ENCODE data around the gene LIN7A. TPM values are rescaled to one million over a fixed set of nuclear protein-coding genes. Genes with fewer than 3 reads are reported as not detected.

LIN7A gene
- total and polyA plus RNA-seq, 4 donors = 6.0 to 20.6 (median 9.1) TPM

GRCh38 chr12:80864046-80864735, 73.5 kb downstream of the LIN7A start:
- H3K4me3 ChIP-seq (ENCODE audit: low read depth in 1 of 3, low read length in 3 of 3) = no peak overlapping the region
- peaks cover 0 to 3% (median 0%) of the 10 kb centered on the region in 4 donors for H3K4me1 ChIP-seq (ENCODE audit: control insufficient read depth in 4 of 4, insufficient read depth in 4 of 4, low read length in 3 of 4)
- H3K9me3 ChIP-seq (ENCODE audit: control insufficient read depth in 4 of 4, low read length in 3 of 4) = no peaks in the 10 kb centered on the region
- DNase-seq (ENCODE audit: low spot score) = no peak
- no peaks in the 10 kb centered on the region for H3K36me3 ChIP-seq (ENCODE audit: control insufficient read depth in 4 of 4, insufficient read depth in 3 of 4, low read depth in 1 of 4, low read length in 3 of 4)
- no peak overlapping the region for H3K27ac ChIP-seq (ENCODE audit: low read depth in 1 of 2, low read length in 2 of 2)
- no peaks in the 10 kb centered on the region for H3K27me3 ChIP-seq (ENCODE audit: control insufficient read depth in 4 of 4, insufficient read depth in 4 of 4, low read length in 3 of 4)
- no peak for TF ChIP-seq TAF1 (conservative IDR thresholded peaks at IDR 0.05)
- TF ChIP-seq FOXA2 (IDR thresholded peaks at IDR 0.05) = no peak
- TF ChIP-seq NR2F2 (IDR thresholded peaks at IDR 0.05) = peak; percentile 11
- TF ChIP-seq SP1 (IDR thresholded peaks at IDR 0.05) = peak; percentile 6
- H3K9ac ChIP-seq (ENCODE audit: low read depth in 1 of 2, low read length in 2 of 2) = no peak overlapping the region
- WGBS = 88% methylated on average over 4 of the region's 4 CpGs

GRCh38 chr12:80862531-80862930, 75.2 kb downstream of the LIN7A start:
- no peaks in the 10 kb centered on the region for H3K4me1 ChIP-seq (ENCODE audit: control insufficient read depth in 4 of 4, insufficient read depth in 4 of 4, low read length in 3 of 4)
- 89% methylated on average over 4 of the region's 4 CpGs for WGBS
- no peak overlapping the region for H3K9ac ChIP-seq (ENCODE audit: low read depth in 1 of 2, low read length in 2 of 2)
- no peaks in the 10 kb centered on the region for H3K36me3 ChIP-seq (ENCODE audit: control insufficient read depth in 4 of 4, insufficient read depth in 3 of 4, low read depth in 1 of 4, low read length in 3 of 4)
- H3K4me3 ChIP-seq (ENCODE audit: low read depth in 1 of 3, low read length in 3 of 3) = no peak overlapping the region
- H3K9me3 ChIP-seq (ENCODE audit: control insufficient read depth in 4 of 4, low read length in 3 of 4) = no peaks in the 10 kb centered on the region
- H3K27me3 ChIP-seq (ENCODE audit: control insufficient read depth in 4 of 4, insufficient read depth in 4 of 4, low read length in 3 of 4) = no peaks in the 10 kb centered on the region
- DNase-seq (ENCODE audit: low spot score) = no peak
- TF ChIP-seq HNF4A (conservative IDR thresholded peaks at IDR 0.05) = no peak
- no peak for TF ChIP-seq REST (IDR thresholded peaks at IDR 0.05)
- TF ChIP-seq TAF1 (conservative IDR thresholded peaks at IDR 0.05) = no peak
- TF ChIP-seq RAD21 (IDR thresholded peaks at IDR 0.05) = no peak
- TF ChIP-seq SP1 (IDR thresholded peaks at IDR 0.05) = no peak
- no peak for TF ChIP-seq JUND (IDR thresholded peaks at IDR 0.05)
- no peak for TF ChIP-seq CTCF (IDR thresholded peaks at IDR 0.05; ENCODE audit: low read depth, low read length, missing input control)
- no peak for TF ChIP-seq ATF3 (IDR thresholded peaks at IDR 0.05)
- no peak for TF ChIP-seq YY1 (IDR thresholded peaks at IDR 0.05)
- TF ChIP-seq FOXA2 (IDR thresholded peaks at IDR 0.05) = no peak
- H3K27ac ChIP-seq (ENCODE audit: low read depth in 1 of 2, low read length in 2 of 2) = no peak overlapping the region
